ENCODE results near the gene NELL1. TPM values are rescaled to one million over a fixed set of nuclear protein-coding genes. Genes with fewer than 3 reads are reported as not detected.

Gene NELL1
- polyA plus RNA-seq (2012; ENCODE audit: insufficient read length, low read depth): 0.40 TPM

- TF ChIP-seq FOXP2 (optimal IDR thresholded peaks at IDR 0.05; ENCODE audit: borderline replicate concordance, extremely low read depth, extremely low read length, insufficient read depth): no peak
- TF ChIP-seq SIN3A (IDR thresholded peaks at IDR 0.05; ENCODE audit: borderline replicate concordance, insufficient read depth, low read length): no peak
- TF ChIP-seq REST (IDR thresholded peaks at IDR 0.05; ENCODE audit: insufficient read depth in 1 of 2, low read depth in 2 of 2, low read length in 2 of 2): no peak
- no peak for TF ChIP-seq POLR2AphosphoS5 (IDR thresholded peaks at IDR 0.05; ENCODE audit: low read depth, low read length)
- no peak for TF ChIP-seq TAF1 (IDR thresholded peaks at IDR 0.05; ENCODE audit: borderline replicate concordance, insufficient read depth, low read length)
These were observed at the start of gene NELL1 for GRCh38 chr11:20668844-20669819. Gene NELL1 (plus strand): TSS chr11:20669586.

DNA sequence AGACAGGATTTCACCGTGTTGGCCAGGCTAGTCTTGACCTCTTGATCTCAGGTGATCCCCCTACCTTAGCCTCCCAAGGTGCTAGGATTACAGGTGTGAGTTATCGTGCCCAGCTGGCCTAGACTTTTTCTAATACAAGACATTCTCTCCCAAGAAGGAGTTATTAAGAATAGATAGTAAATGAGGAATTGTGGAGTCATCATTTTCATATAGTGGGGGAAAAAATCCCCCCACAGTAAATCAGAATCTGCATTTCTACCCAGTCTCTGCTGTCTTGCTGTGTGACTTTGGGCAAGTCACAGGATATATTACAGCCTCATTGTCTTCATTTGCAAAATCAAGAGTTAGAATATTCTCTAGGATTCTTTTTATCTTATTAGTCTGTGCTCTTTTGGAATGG, 48.4 kb upstream of the NELL1 start:
- no peak for TF ChIP-seq SIN3A (IDR thresholded peaks at IDR 0.05; ENCODE audit: borderline replicate concordance, insufficient read depth, low read length)
- no peak for TF ChIP-seq REST (IDR thresholded peaks at IDR 0.05; ENCODE audit: insufficient read depth in 1 of 2, low read depth in 2 of 2, low read length in 2 of 2)
- TF ChIP-seq FOXP2 (optimal IDR thresholded peaks at IDR 0.05; ENCODE audit: borderline replicate concordance, extremely low read depth, extremely low read length, insufficient read depth): no peak
- TF ChIP-seq TAF1 (IDR thresholded peaks at IDR 0.05; ENCODE audit: borderline replicate concordance, insufficient read depth, low read length): no peak
- no peak for TF ChIP-seq POLR2AphosphoS5 (IDR thresholded peaks at IDR 0.05; ENCODE audit: low read depth, low read length)

DNA sequence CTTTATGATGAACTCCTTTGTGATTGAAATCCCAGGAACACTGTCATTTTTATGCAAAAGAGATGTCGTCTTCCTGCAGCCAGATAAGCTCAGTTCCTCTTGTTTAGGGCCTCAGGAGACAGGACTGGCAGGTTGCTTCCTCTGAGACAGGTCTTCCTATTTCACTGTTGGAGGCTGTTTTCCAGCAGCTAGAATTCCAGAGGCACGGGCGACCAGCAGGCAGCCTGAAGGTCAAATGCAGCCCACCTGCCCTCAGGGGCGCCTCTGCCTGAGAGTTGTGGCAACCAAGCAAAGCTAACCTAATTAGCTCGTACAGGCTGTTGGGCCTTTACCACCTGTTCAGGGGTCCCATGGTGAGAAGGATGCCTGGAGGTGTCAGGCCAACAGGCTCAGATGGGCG, 47.7 kb upstream of the NELL1 start:
- TF ChIP-seq TAF1 (IDR thresholded peaks at IDR 0.05; ENCODE audit: borderline replicate concordance, insufficient read depth, low read length): no peak
- no peak for TF ChIP-seq SIN3A (IDR thresholded peaks at IDR 0.05; ENCODE audit: borderline replicate concordance, insufficient read depth, low read length)
- no peak for TF ChIP-seq POLR2AphosphoS5 (IDR thresholded peaks at IDR 0.05; ENCODE audit: low read depth, low read length)
- TF ChIP-seq FOXP2 (optimal IDR thresholded peaks at IDR 0.05; ENCODE audit: borderline replicate concordance, extremely low read depth, extremely low read length, insufficient read depth): no peak
- no peak for TF ChIP-seq REST (IDR thresholded peaks at IDR 0.05; ENCODE audit: insufficient read depth in 1 of 2, low read depth in 2 of 2, low read length in 2 of 2)

DNA sequence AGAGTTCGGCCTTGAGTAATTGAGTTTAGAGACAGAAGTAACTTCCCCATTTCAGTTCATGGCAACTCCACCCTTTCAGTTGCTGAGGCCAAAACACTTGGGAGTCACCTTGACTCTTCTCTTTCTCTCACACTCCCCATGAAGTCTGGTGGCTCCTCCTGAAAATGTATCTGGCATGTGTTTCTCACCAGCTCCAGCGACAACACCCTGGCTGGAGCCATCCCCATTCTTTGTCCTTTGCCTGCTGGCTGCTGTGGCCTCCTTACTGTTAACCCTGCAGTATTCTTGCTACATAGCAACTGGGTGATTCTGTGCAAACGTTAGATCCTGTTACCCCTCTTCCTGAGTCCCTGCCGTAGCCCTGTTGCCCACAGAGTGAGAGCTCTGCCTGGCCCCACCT, 46.1 kb upstream of the NELL1 start:
- TF ChIP-seq TAF1 (IDR thresholded peaks at IDR 0.05; ENCODE audit: borderline replicate concordance, insufficient read depth, low read length) (no peak), REST (IDR thresholded peaks at IDR 0.05; ENCODE audit: insufficient read depth in 1 of 2, low read depth in 2 of 2, low read length in 2 of 2) (no peak), POLR2AphosphoS5 (IDR thresholded peaks at IDR 0.05; ENCODE audit: low read depth, low read length) (no peak), SIN3A (IDR thresholded peaks at IDR 0.05; ENCODE audit: borderline replicate concordance, insufficient read depth, low read length) (no peak), FOXP2 (optimal IDR thresholded peaks at IDR 0.05; ENCODE audit: borderline replicate concordance, extremely low read depth, extremely low read length, insufficient read depth) (no peak)
